Stimulated activated CD4-positive, alpha-beta T cell treated with anti-CD3 and anti-CD28 coated beads, TNF-alpha, amount 100 ng/mL, for 1 hour (primary cell): ENCODE measurements around the gene TOR2A.
"Not testable (repeated sequence)": the region's sequence is repeated elsewhere in the genome, so short reads cannot be mapped to it uniquely, and the experiment has no call there.

Experiments used
- DNase-seq, 3 donors: peaks; one replicate each; pipeline ENCODE4 v3.0.0-alpha.2; 2020; ENCODE audit warnings: low read depth in 3 of 3, low spot score in 1 of 3

Gene TOR2A

GRCh38 chr9:127769101-127769500 lies 34.0 kb upstream of the TOR2A start:
- no peak for DNase-seq

GRCh38 chr9:127768698-127769097 lies 33.6 kb upstream of the TOR2A start:
- no peak for DNase-seq

- DNase-seq: no peak
Measured at GRCh38 chr9:127767909-127768331, 32.8 kb upstream of the TOR2A start.

- DNase-seq: no peak
Measured at GRCh38 chr9:127767410-127767809, 32.3 kb upstream of the TOR2A start.

GRCh38 chr9:127765418-127765817 lies 30.3 kb upstream of the TOR2A start:
- no peak for DNase-seq

GRCh38 chr9:127763918-127764384 lies 28.9 kb upstream of the TOR2A start:
- DNase-seq: no peak

- no peak for DNase-seq
Measured at GRCh38 chr9:127762111-127762676, 27.1 kb upstream of the TOR2A start.

GRCh38 chr9:127761491-127761956 lies 26.4 kb upstream of the TOR2A start:
- DNase-seq: no peak

GRCh38 chr9:127761061-127761460 lies 26.0 kb upstream of the TOR2A start:
- no peak for DNase-seq

- no peak for DNase-seq
Measured at GRCh38 chr9:127758843-127759242, 23.7 kb upstream of the TOR2A start.

GRCh38 chr9:127756776-127757175 lies 21.7 kb upstream of the TOR2A start:
- not testable (repeated sequence) for DNase-seq

GRCh38 chr9:127756233-127756632 lies 21.1 kb upstream of the TOR2A start:
- no peak for DNase-seq

- no peak for DNase-seq
Measured at GRCh38 chr9:127755061-127756060, 20.3 kb upstream of the TOR2A start.

- DNase-seq: no peak
Measured at GRCh38 chr9:127754099-127755060, 19.3 kb upstream of the TOR2A start.

- no peak for DNase-seq
Measured at GRCh38 chr9:127753622-127754021, 18.5 kb upstream of the TOR2A start.

GRCh38 chr9:127753148-127753547 lies 18.1 kb upstream of the TOR2A start:
- no peak for DNase-seq

GRCh38 chr9:127751269-127752054 lies 16.4 kb upstream of the TOR2A start:
- no peak for DNase-seq

- no peak for DNase-seq
Measured at GRCh38 chr9:127749090-127749787, 14.1 kb upstream of the TOR2A start.

- no peak for DNase-seq
Measured at GRCh38 chr9:127746959-127747569, 12.0 kb upstream of the TOR2A start.
